Mucosa of descending colon (tissue), 3 donors: ENCODE data around the gene MORN1. TPM values are rescaled to one million over a fixed set of nuclear protein-coding genes. Genes with fewer than 3 reads are reported as not detected.

Experiments
- ATAC-seq: fragments of 200-7000 bp; cut with Tn5 transposase; one replicate; pipeline ENCODE4 v1.9.1; 2020; ENCODE audit warnings: mild to moderate bottlenecking, moderate library complexity
- DNase-seq, 3 donors: peaks; one replicate each; pipeline ENCODE4 v3.0.0-alpha.2; 2020
- H3K36me3 ChIP-seq: fragments of 200-600 bp; one replicate; pipeline ENCODE4 v1.8.0; 2021; ENCODE audit warnings: low read depth, mild to moderate bottlenecking
- H3K4me1 ChIP-seq: fragments of 200-600 bp; one replicate; pipeline ENCODE4 v1.8.0; 2021; ENCODE audit warnings: low read depth, mild to moderate bottlenecking
- H3K4me3 ChIP-seq: fragments of 200-600 bp; one replicate; pipeline ENCODE4 v1.8.0; 2021; ENCODE audit warnings: mild to moderate bottlenecking
- H3K9me3 ChIP-seq: fragments of 200-600 bp; one replicate; pipeline ENCODE4 v1.8.0; 2021; ENCODE audit warnings: mild to moderate bottlenecking
- intact Hi-C, 2 donors: fragments of 100-400 bp; cut with DNase I in 1 of 2; cut with micrococcal nuclease in 1 of 2; formaldehyde crosslinking; loops; one replicate each; pipeline versions ENCODE4 v1.11.0 to v1.11.1; 2022; cut with DNase I, micrococcal nuclease
- total RNA-seq, 3 donors: library from RNA; stranded (reverse); fragmentation: NEBNext Ultra II Directional in 2 of 3; extraction: Animal tissue kit (Norgen Biotek cat#: 25700) in 2 of 3; gene quantifications; one replicate each; pipeline versions ENCODE4 v1.2.1 to v1.2.4, GENCODE V29; 2021 to 2023
- TF ChIP-seq, protein P1 (sequence below): fragments of 200-600 bp; IDR thresholded peaks from one replicate; pipeline ENCODE4 v1.8.0; 2022; ENCODE audit warnings: antibody characterized with exemption, mild to moderate bottlenecking
- donor health status: DM: no; HTN: no; CAD: no; lungs with moderate emphysema.
- donor health status: DM: no; HTN: no; CAD: no.
- donor health status: DM: no; HTN: yes; CAD: no.

The MORN1 gene
- total RNA-seq, 3 donors from 2014 or later = 13.1 to 17.4 (median 13.4) TPM

DNA sequence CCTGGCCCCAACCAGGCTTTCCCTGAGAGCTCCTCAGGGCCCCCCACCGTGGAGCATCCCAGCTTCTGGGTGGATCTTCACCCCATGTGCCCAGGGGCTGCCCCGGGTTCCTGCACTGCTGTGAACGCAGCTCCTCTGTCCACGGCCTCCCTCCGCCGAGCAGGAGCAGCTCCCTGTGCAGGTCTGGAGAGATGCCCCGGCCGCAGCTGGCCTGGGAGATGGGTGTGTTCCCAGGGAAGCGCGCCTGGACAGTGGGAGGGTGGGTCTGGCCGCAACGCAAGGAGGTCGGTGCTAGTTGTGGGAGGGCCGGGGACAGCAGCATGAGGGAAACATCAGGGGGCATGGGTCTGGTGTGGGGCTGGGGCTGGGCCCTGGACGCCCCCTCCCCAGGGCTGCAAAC lies 71.3 kb downstream of the MORN1 start:
- no peak overlapping the region for H3K4me3 ChIP-seq
- no peaks in the 10 kb centered on the region for H3K9me3 ChIP-seq
- TF ChIP-seq, protein P1, sequence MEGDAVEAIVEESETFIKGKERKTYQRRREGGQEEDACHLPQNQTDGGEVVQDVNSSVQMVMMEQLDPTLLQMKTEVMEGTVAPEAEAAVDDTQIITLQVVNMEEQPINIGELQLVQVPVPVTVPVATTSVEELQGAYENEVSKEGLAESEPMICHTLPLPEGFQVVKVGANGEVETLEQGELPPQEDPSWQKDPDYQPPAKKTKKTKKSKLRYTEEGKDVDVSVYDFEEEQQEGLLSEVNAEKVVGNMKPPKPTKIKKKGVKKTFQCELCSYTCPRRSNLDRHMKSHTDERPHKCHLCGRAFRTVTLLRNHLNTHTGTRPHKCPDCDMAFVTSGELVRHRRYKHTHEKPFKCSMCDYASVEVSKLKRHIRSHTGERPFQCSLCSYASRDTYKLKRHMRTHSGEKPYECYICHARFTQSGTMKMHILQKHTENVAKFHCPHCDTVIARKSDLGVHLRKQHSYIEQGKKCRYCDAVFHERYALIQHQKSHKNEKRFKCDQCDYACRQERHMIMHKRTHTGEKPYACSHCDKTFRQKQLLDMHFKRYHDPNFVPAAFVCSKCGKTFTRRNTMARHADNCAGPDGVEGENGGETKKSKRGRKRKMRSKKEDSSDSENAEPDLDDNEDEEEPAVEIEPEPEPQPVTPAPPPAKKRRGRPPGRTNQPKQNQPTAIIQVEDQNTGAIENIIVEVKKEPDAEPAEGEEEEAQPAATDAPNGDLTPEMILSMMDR = no peak
- H3K36me3 ChIP-seq = no peaks in the 10 kb centered on the region
- peaks cover 7% of the 10 kb centered on the region for H3K4me1 ChIP-seq
- intact Hi-C loops = no loop called here
- ATAC-seq = no peak
- DNase-seq = no peak

DNA sequence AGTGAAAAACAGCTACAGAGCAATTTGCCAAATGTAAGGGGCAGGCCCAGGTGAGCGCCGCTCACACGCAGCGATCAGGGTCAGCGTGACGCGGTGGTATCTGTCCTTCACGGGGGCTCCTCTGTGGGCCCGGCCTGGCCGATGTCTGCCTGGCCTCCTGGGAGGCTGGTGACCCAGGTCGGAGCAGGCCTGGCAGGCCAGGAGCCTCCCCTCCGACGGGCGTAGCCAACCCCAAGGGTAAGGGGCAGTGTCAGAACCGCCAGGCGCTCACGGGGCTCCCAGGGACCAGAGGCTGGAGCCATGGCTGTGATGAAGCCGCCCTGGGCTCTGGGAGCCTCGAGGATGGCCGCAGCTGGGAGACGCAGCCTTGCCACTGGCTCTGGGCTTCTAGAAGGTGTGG lies 72.1 kb downstream of the MORN1 start:
- Histone ChIP-seq H3K4me1 (peaks cover 13% of the 10 kb centered on the region), H3K4me3 (no peak overlapping the region), H3K9me3 (no peaks in the 10 kb centered on the region), H3K36me3 (no peaks in the 10 kb centered on the region)
- TF ChIP-seq, protein P1 = no peak
- DNase-seq = no peak
- ATAC-seq = no peak
- intact Hi-C loops = loop anchor here in 1 of 2 donors (10.0 kb wide), 1 partner anchor 114 kb away; no protein-coding TSS in a partner anchor

DNA sequence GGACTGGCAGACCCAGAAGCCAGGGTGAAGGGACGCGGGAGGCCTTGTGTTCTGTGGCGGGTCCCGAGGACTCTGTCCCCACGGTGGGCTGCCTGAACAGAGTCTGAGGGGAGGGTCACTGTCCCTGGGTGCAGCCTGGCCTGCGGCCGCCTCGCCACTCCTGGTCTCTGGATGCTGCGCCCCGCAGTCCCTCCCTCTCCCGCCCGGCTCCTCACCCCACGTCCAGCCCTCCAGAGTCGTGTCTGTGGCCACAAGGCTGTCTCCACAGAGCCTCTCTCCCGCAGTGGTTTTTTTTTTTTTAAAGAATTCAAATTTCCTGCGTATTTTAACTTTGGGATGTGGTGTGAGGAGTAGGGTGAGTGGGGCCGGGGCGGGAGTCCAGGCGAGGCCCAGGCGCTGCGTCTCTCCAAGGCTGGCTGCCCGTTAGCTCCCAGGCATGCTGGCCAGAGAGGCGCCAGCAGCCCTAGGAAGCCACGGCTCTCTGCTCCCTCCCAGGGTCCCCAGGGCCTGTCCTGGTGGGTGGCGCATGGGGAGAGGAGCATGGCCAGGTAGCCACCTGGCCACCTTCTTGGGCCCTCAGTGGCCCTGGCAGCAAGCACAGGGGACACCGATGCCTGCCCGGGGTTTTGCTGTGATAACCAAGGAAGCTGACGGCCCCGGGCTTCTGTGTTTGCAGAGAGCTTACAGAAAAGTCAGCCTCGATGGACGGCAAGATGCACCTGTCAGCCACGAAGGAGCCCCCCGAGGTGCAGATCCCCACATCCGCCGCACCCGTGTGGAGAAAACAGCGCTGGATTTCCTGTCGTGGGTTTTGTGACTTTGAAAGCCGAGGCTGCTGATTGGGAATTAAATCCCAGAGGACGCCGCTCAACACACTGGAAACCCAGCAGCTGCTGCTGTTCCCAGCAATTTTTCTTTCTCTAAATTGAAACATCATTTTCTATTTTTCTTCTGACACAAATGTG lies 72.8 kb downstream of the MORN1 start:
- TF ChIP-seq, protein P1 = no peak
- Histone ChIP-seq H3K36me3 (no peaks in the 10 kb centered on the region), H3K9me3 (no peaks in the 10 kb centered on the region), H3K4me3 (no peak overlapping the region), H3K4me1 (peaks cover 14% of the 10 kb centered on the region)
- no peak for ATAC-seq
- DNase-seq = no peak
- intact Hi-C loops = loop anchor here in 1 of 2 donors (10.0 kb wide), 1 partner anchor 114 kb away; no protein-coding TSS in a partner anchor

DNA sequence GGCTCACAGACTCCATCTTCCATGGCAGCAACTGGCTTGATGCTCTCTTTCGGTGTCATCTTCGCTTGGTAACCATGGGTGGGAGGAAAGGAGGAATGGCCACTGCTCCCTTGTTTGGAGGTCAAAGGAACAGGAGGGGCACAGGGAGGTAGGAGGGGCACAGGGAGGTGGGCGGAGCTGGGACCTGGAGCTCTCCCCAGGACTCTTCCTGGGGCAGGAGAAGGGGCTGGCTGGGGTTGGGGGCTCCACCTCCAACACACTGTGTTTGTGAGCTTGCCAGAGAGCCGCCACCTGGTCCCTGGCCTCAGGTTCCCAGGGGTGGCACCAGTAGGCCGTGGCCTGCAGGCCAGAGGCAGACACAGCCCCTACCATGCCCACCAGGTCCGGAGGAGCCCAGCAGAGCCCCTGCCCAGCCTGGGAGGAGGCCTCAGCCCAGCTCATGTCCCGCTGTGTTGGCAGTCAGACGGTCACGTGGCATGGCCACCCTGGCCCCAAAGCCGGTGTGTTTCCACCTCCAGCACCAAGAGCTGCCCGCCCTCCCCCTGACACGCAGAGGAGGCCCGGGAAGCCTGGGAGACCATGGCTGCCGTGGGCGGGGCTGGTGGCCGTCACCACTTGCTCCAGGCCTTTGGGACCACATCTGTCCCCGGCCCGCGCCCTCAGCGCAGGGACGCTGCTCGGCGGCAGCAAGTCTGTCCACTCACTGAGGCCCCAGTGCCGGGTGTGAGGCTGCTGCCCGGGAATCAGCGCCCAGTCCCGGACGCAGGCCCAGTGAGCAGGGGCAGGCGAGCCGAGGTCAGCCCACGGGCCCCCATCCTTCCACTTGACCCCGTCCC lies 73.9 kb downstream of the MORN1 start:
- intact Hi-C loops = loop anchor here in 1 of 2 donors (10.0 kb wide), 1 partner anchor 113 kb away; no protein-coding TSS in a partner anchor

DNA sequence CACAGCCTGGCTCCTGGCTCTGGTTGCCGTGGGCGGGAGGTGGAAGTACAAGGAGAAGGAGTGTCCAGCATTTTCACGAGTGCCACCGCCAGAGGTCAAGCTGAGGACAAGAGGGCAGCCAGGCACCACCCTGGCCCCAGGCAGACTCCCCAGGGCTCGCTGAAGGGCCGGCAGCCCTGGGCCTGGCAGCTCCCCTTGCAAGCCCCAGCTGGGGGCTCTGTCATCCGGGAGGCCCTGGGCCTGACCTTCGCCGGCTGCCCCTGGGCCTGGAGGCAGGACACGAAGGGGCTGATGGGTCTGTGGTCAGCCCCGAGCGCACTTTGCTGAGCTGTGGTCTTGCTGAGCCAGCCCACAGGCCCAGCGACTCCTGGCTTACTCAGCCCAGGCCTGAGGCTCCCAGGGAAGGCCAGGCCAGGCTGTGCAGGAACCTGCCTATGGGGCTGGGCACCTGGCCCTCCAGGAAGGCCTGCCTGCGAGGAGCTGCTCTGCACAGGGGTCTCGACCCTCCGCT lies 74.8 kb downstream of the MORN1 start:
- Histone ChIP-seq H3K4me1 (peaks cover 33% of the 10 kb centered on the region), H3K4me3 (no peak overlapping the region), H3K36me3 (no peaks in the 10 kb centered on the region), H3K9me3 (no peaks in the 10 kb centered on the region)
- DNase-seq (no peak), ATAC-seq (no peak)
- TF ChIP-seq, protein P1 = no peak
- intact Hi-C loops = loop anchor here in 1 of 2 donors (10.0 kb wide), 1 partner anchor 112 kb away; no protein-coding TSS in a partner anchor

More for the DNA sequence above, 73.9 kb downstream of the MORN1 start:
- Histone ChIP-seq H3K9me3 (no peaks in the 10 kb centered on the region), H3K4me1 (peaks cover 25% of the 10 kb centered on the region), H3K36me3 (no peaks in the 10 kb centered on the region), H3K4me3 (no peak overlapping the region)
- DNase-seq (no peak), ATAC-seq (no peak)
- TF ChIP-seq, protein P1 = no peak
